WERI-Rb-1 (cell line): ENCODE measurements around the gene SERPINB6.

Experiments
- DNase-seq: peaks from one replicate; pipeline ENCODE4 v3.0.0-alpha.2; 2020
- H3K27ac ChIP-seq: fragments of 250-450 bp; sonication (Bioruptor Pico); 2 replicates; pipeline ENCODE4 v1.5.1; 2020; ENCODE audit warnings: mild to moderate bottlenecking, moderate library complexity
- H3K27me3 ChIP-seq: fragments of 250-450 bp; sonication (Bioruptor Pico); 2 replicates; pipeline ENCODE4 v1.5.1; 2021; ENCODE audit warnings: mild to moderate bottlenecking, low read depth, moderate library complexity; ENCODE audit not compliant: insufficient read depth, severe bottlenecking
- H3K36me3 ChIP-seq: fragments of 250-450 bp; sonication (Bioruptor Pico); 2 replicates; pipeline ENCODE4 v1.5.1; 2020; ENCODE audit warnings: mild to moderate bottlenecking, moderate library complexity
- H3K4me3 ChIP-seq: 2 replicates; pipeline ENCODE4 v1.5.1; 2011; ENCODE audit warnings: low read depth, mild to moderate bottlenecking, control low read depth, low read length
- H3K9me3 ChIP-seq: fragments of 250-450 bp; sonication (Bioruptor Pico); 2 replicates; pipeline ENCODE4 v1.5.1; 2021; ENCODE audit warnings: mild to moderate bottlenecking, moderate library complexity; ENCODE audit not compliant: severe bottlenecking
- CTCF ChIP-seq: IDR thresholded peaks from 2 replicates; pipeline ENCODE4 v1.5.1; 2011; ENCODE audit warnings: low read depth, mild to moderate bottlenecking, control low read depth, inconsistent platforms, low read length

The SERPINB6 gene

DNA sequence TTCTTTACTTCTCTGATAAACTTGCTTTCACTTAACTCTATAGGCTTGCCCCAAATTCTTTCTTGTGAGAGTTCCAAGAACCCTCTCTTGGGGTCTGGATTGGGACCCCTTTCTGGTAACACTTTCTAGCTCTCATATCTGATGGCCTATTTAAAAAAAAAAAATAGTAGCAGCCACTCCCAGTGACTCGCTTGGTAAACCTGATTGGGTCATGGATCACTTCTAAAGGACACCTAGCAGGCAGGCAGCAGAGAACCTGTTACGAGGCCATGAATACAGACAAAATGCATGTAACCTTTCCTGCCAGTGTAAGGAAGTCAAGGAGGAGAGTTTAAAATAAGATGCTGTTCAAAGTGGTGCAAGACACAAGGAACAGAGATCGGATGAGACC lies 9.1 kb upstream of the SERPINB6 start:
- H3K36me3 ChIP-seq = no peaks in the 10 kb centered on the region
- H3K4me3 ChIP-seq = no peak overlapping the region
- H3K9me3 ChIP-seq = no peaks in the 10 kb centered on the region
- H3K27me3 ChIP-seq = no peaks in the 10 kb centered on the region
- no peak for TF ChIP-seq CTCF
- no peak overlapping the region for H3K27ac ChIP-seq
- DNase-seq = no peak

DNA sequence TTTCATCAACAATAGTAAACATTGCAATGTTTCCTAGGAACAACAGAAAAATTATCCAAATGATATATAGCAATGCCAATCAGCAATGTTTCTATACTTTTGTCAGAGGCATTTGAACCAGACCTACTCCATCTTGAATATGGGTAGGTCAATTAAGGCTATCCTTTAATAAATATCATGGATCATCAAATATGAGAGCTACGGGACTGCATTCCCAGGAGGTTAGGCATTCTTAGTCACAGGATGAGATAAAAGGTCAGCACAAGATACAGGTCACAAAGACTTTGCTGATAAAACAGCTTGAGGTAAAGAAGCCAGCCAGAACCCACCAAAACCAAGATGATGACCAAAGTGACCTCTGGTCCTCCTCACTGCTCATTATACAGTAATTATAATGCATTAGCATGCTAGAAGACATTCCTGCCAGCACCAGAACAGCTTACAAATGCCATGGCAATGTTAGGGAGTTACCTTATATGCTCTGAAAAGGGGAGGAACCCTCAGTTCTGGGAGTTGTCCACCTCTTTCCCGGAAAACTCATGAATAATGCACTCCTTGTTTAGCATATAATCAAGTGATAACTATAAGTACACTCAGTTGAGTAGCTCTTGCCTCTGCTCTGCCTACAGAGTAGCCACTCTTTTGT lies 8.6 kb upstream of the SERPINB6 start:
- no peaks in the 10 kb centered on the region for H3K9me3 ChIP-seq
- DNase-seq = no peak
- H3K27me3 ChIP-seq = no peaks in the 10 kb centered on the region
- no peak overlapping the region for H3K27ac ChIP-seq
- no peak overlapping the region for H3K4me3 ChIP-seq
- no peaks in the 10 kb centered on the region for H3K36me3 ChIP-seq
- TF ChIP-seq CTCF = no peak

DNA sequence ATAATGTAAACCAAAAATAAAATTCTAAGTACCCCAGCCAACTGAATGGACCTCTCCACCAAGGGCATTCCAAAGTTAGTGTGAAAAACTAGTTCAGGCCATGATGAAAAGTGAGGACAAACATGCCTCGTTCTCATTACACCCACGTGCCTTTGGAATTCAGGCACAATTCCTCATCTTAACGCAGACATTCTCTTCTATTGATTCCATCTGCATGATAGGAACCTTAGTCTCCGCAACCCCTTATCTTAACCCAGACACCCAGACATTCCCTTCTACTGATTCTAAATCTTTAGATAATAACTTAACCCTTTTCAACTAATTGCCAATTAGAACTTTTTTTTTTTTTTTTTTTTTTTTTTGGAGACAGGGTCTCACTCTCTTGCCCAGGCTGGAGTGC lies 7.6 kb upstream of the SERPINB6 start:
- no peaks in the 10 kb centered on the region for H3K9me3 ChIP-seq
- DNase-seq = no peak
- no peak for TF ChIP-seq CTCF
- no peak overlapping the region for H3K27ac ChIP-seq
- no peak overlapping the region for H3K4me3 ChIP-seq
- no peaks in the 10 kb centered on the region for H3K36me3 ChIP-seq
- H3K27me3 ChIP-seq = no peaks in the 10 kb centered on the region

GRCh38 chr6:2977799-2978590 lies 6.6 kb upstream of the SERPINB6 start:
- no peak overlapping the region for H3K27ac ChIP-seq
- H3K4me3 ChIP-seq = no peak overlapping the region
- TF ChIP-seq CTCF = no peak
- H3K36me3 ChIP-seq = no peaks in the 10 kb centered on the region
- DNase-seq = no peak
- H3K27me3 ChIP-seq = no peaks in the 10 kb centered on the region
- no peaks in the 10 kb centered on the region for H3K9me3 ChIP-seq

- no peak for TF ChIP-seq CTCF
- H3K27me3 ChIP-seq = no peaks in the 10 kb centered on the region
- H3K27ac ChIP-seq = no peak overlapping the region
- no peaks in the 10 kb centered on the region for H3K36me3 ChIP-seq
- DNase-seq = no peak
- H3K9me3 ChIP-seq = peaks cover 3% of the 10 kb centered on the region
- H3K4me3 ChIP-seq = no peak overlapping the region
Observed at GRCh38 chr6:2977290-2977689, 5.9 kb upstream of the SERPINB6 start.
